PC-3 (cell line): ENCODE measurements around the gene TBX20.

Experiments used
- CTCF ChIP-seq: fragments of 300-600 bp; sonication (generic); conservative IDR thresholded peaks from 2 replicates; pipeline ENCODE4 v1.5.1; 2017; ENCODE audit warnings: antibody characterized with exemption, low read depth, mild to moderate bottlenecking, low read length
- EZH2 ChIP-seq: fragments of 300-600 bp; sonication (generic); IDR thresholded peaks from one replicate; pipeline ENCODE4 v1.6.1; 2017; ENCODE audit warnings: antibody characterized with exemption, mild to moderate bottlenecking, low read length; ENCODE audit not compliant: unreplicated experiment

- TF ChIP-seq EZH2 (no peak), CTCF (no peak)
Measured at GRCh38 chr7:35286986-35287385, 33.1 kb upstream of the TBX20 start.
